SU-DHL-6 (cell line): ENCODE data around the gene RHOH.

Experiments
- EZH2phosphoT487 ChIP-seq: fragments of 200-600 bp; sonication (generic), shearing (Covaris generic); conservative IDR thresholded peaks from 2 replicates; pipeline ENCODE4 v1.6.1; 2018; ENCODE audit warnings: mild to moderate bottlenecking, antibody characterized with exemption, low read length, moderate library complexity, mixed read lengths
- TF ChIP-seq, protein P1 (sequence below): fragments of 200-600 bp; sonication (generic); IDR thresholded peaks from one replicate; pipeline ENCODE4 v1.5.1; 2017; ENCODE audit warnings: antibody characterized with exemption, mild to moderate bottlenecking, low read length, moderate library complexity; ENCODE audit not compliant: insufficient read depth, poor library complexity, severe bottlenecking

DNA sequence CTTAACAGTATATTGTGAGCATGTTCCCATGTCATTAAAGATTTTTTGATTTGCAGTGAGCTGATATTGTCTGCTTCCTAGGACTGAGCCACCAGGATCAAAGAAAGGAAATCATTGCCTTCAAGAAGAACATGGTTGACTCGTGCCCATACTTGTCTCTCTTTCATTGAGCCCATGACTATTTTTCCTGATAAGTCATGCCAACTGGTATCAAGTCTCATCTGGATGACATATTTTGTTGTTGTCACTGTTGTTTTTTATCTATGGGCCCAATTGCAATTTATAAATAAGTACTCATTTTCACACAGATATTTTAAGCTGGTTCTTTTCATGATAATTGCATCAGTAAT is 10.2 kb upstream of the RHOH start:
- TF ChIP-seq, protein P1, sequence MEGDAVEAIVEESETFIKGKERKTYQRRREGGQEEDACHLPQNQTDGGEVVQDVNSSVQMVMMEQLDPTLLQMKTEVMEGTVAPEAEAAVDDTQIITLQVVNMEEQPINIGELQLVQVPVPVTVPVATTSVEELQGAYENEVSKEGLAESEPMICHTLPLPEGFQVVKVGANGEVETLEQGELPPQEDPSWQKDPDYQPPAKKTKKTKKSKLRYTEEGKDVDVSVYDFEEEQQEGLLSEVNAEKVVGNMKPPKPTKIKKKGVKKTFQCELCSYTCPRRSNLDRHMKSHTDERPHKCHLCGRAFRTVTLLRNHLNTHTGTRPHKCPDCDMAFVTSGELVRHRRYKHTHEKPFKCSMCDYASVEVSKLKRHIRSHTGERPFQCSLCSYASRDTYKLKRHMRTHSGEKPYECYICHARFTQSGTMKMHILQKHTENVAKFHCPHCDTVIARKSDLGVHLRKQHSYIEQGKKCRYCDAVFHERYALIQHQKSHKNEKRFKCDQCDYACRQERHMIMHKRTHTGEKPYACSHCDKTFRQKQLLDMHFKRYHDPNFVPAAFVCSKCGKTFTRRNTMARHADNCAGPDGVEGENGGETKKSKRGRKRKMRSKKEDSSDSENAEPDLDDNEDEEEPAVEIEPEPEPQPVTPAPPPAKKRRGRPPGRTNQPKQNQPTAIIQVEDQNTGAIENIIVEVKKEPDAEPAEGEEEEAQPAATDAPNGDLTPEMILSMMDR = no peak
- TF ChIP-seq EZH2phosphoT487 = no peak
